Smooth muscle cell (in vitro differentiated cells): Measurements from ENCODE around the gene TMEM208. TPM values are rescaled to one million over a fixed set of nuclear protein-coding genes. Genes with fewer than 3 reads are reported as not detected.

Experiments
- DNase-seq: peaks from one replicate; lab custom pipeline; 2025; ENCODE audit not compliant: unreplicated experiment; lab: John Stamatoyannopoulos, UW
- H2AFZ ChIP-seq: fragments of 200-600 bp; sonication (generic); 2 replicates; pipeline ENCODE4 v1.6.0; 2016; ENCODE audit warnings: antibody characterized with exemption, low read depth, mild to moderate bottlenecking
- H3F3A ChIP-seq: fragments of 200-600 bp; sonication (generic); 2 replicates; pipeline ENCODE4 v1.6.0; 2017; ENCODE audit warnings: antibody characterized with exemption, low read depth
- H3K27ac ChIP-seq: fragments of 200-600 bp; sonication (generic); 2 replicates; pipeline ENCODE4 v1.5.1; 2016; ENCODE audit warnings: low read depth, mild to moderate bottlenecking
- H3K27me3 ChIP-seq: fragments of 200-600 bp; sonication (generic); 2 replicates; pipeline ENCODE4 v1.6.1; 2016; ENCODE audit warnings: low read depth, mild to moderate bottlenecking
- H3K36me3 ChIP-seq: fragments of 200-600 bp; sonication (generic); 2 replicates; pipeline ENCODE4 v1.5.1; 2016; ENCODE audit warnings: low read depth
- H3K4me1 ChIP-seq: fragments of 200-600 bp; sonication (generic); 2 replicates; pipeline ENCODE4 v1.5.1; 2016; ENCODE audit warnings: low read depth
- H3K4me2 ChIP-seq: fragments of 200-600 bp; sonication (generic); 2 replicates; pipeline ENCODE4 v1.6.0; 2016; ENCODE audit warnings: mild to moderate bottlenecking
- H3K4me3 ChIP-seq: fragments of 200-600 bp; sonication (generic); 2 replicates; pipeline ENCODE4 v1.5.1; 2016; ENCODE audit warnings: mild to moderate bottlenecking
- H3K79me2 ChIP-seq: fragments of 200-600 bp; sonication (generic); 2 replicates; pipeline ENCODE4 v1.6.0; 2016; ENCODE audit warnings: low read depth, mild to moderate bottlenecking
- H3K9ac ChIP-seq: fragments of 200-600 bp; sonication (generic); 2 replicates; pipeline ENCODE4 v1.6.0; 2016; ENCODE audit warnings: low read depth
- H3K9me3 ChIP-seq: fragments of 200-600 bp; sonication (generic); replicated peaks from 2 replicates; pipeline ENCODE4 v1.5.1; 2016; ENCODE audit warnings: low read depth
- H4K20me1 ChIP-seq: fragments of 200-600 bp; sonication (generic); 2 replicates; pipeline ENCODE4 v1.6.0; 2016; ENCODE audit warnings: low read depth
- CTCF ChIP-seq: fragments of 200-600 bp; sonication (generic); IDR thresholded peaks from 2 replicates; pipeline ENCODE4 v1.5.1; 2017; ENCODE audit warnings: borderline replicate concordance, mild to moderate bottlenecking, antibody characterized with exemption; ENCODE audit not compliant: insufficient read depth, poor library complexity, severe bottlenecking
- WGBS: methylation state at CpG from one replicate; pipeline ENCODE4 v1.1.7; 2016; ENCODE audit warnings: low lambda C conversion rate; 5-methylcytosine and 5-hydroxymethylcytosine counted together
- polyA plus RNA-seq: library from polyadenylated mRNA; unstranded; fragments of >200 nt; fragmentation: Nextera tagmentation; extraction: Ambion mirVana; gene quantifications from 2 replicates; pipeline ENCODE4 v1.2.1, GENCODE V29; 2016
- total RNA-seq: library from RNA; depleted of rRNA; stranded (reverse); fragments of >200 nt; gene quantifications from 2 replicates; pipeline ENCODE4 v1.2.3, GENCODE V29; 2014

TMEM208 gene
- total and polyA plus RNA-seq, 2 experiments from 2014 or later: 45.4 to 171 TPM

GRCh38 chr16:67241008-67241900 lies 14.3 kb downstream of the TMEM208 start:
- no peaks in the 10 kb centered on the region for H4K20me1 ChIP-seq
- no peaks in the 10 kb centered on the region for H3K36me3 ChIP-seq
- peaks cover 20% of the 10 kb centered on the region for H3K79me2 ChIP-seq
- peak overlapping the region; percentile 69 for H3K4me2 ChIP-seq
- no peak overlapping the region for H3K4me3 ChIP-seq
- peaks cover 58% of the 10 kb centered on the region for H3F3A ChIP-seq
- peak; percentile 29 for DNase-seq
- peak overlapping the region; percentile 72 for H3K9ac ChIP-seq
- H3K9me3 ChIP-seq: no peaks in the 10 kb centered on the region
- no peak for TF ChIP-seq CTCF
- H3K27ac ChIP-seq: peak overlapping the region; percentile 98
- 17% methylated on average over 8 of the region's 10 CpGs for whole genome bisulfite sequencing
- H2AFZ ChIP-seq: no peak overlapping the region
- H3K27me3 ChIP-seq: no peaks in the 10 kb centered on the region
- peaks cover 25% of the 10 kb centered on the region for H3K4me1 ChIP-seq

DNA sequence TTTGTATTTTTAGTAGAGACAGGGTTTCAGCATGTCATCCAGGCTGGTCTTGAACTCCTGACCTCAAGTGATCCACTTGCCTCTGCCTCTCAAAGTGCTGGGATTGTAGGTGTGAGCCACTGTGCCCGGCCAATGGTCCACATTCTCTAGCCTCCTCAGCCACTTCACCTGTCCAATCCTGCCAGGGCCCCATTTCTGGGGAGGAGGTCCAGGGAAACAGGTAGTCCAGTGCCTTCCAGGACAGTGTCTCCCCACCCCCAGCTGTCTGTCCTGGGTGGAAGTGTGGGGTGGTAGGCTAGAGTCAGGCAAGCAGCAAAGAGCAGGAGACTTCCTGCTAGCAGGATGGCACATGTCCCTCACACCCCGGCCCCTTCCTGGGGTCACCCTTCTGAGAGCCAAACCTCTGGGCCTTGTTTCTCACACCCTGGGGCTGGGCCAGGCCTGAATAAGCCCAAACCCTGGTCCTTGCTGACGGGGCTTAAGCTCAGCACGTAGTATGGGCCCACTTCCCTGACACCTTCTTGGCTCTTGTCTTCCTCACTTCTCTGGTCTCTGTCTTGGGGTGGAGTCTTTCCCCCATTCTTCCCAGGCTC lies 15.3 kb downstream of the TMEM208 start:
- Histone ChIP-seq H3K27me3 (no peaks in the 10 kb centered on the region), H3K4me2 (peak overlapping the region; percentile 69), H3K4me3 (no peak overlapping the region), H3F3A (peaks cover 63% of the 10 kb centered on the region), H3K9me3 (no peaks in the 10 kb centered on the region), H3K36me3 (no peaks in the 10 kb centered on the region), H3K9ac (no peak overlapping the region), H2AFZ (no peak overlapping the region), H4K20me1 (no peaks in the 10 kb centered on the region), H3K4me1 (peaks cover 25% of the 10 kb centered on the region), H3K79me2 (peaks cover 20% of the 10 kb centered on the region), H3K27ac (peak overlapping the region; percentile 98)
- DNase-seq: no peak
- 92% methylated on average over 4 of the region's 4 CpGs for WGBS
- TF ChIP-seq CTCF: no peak

DNA sequence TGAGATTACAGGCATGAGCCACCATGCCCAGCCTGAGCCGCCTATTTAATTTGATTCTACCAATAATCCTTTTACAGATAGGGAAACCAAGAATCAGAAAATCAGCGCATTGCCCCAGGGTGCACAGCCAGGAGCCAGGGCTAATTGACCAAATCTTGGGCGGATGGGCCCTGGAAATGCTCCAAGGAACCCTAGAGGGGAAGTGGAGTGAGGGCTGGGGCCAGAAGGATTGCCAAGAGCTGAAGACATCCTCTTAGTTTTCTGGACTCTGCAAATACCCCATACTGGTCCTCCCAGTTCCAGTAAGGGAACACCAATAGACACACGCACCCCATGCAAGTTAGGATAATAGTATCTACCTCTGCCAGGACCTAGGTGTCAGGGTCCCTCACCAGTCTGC lies 16.6 kb downstream of the TMEM208 start:
- Histone ChIP-seq H3K79me2 (peaks cover 20% of the 10 kb centered on the region), H3K9ac (peak overlapping the region; percentile 79), H3K9me3 (no peaks in the 10 kb centered on the region), H3K36me3 (no peaks in the 10 kb centered on the region), H3K4me2 (peak overlapping the region; percentile 99), H2AFZ (no peak overlapping the region), H3K4me3 (no peak overlapping the region), H3K4me1 (peaks cover 32% of the 10 kb centered on the region), H3K27ac (peak overlapping the region; percentile 97), H3K27me3 (no peaks in the 10 kb centered on the region), H3F3A (peaks cover 67% of the 10 kb centered on the region), H4K20me1 (no peaks in the 10 kb centered on the region)
- no peak for DNase-seq
- WGBS: 90% methylated on average over 4 of the region's 4 CpGs
- no peak for TF ChIP-seq CTCF
